HepG2 (cell line): ENCODE measurements around the gene CELSR2. TPM values are rescaled to one million over a fixed set of nuclear protein-coding genes. Genes with fewer than 3 reads are reported as not detected.

Experiments used
- BRD4 ChIP-seq: sonication (generic); formaldehyde crosslinking; IDR thresholded peaks from 2 replicates; pipeline ENCODE4 v1.4.0; 2020; ENCODE audit warnings: missing genetic modification reagents
- GABPA ChIP-seq, 2 experiments: IDR thresholded peaks; 2 replicates each; pipeline ENCODE4 v1.6.1; 2011 to 2016; ENCODE audit warnings: low read depth in 2 of 2, low read length in 1 of 2, missing biosample characterization in 1 of 2, missing genetic modification characterization in 1 of 2
- KDM1A ChIP-seq: IDR thresholded peaks from 2 replicates; pipeline ENCODE4 v1.6.1; 2016; ENCODE audit warnings: missing compliant biosample characterization
- LBX2 ChIP-seq: sonication (generic); formaldehyde crosslinking; IDR thresholded peaks from 2 replicates; pipeline ENCODE4 v1.5.0; 2020; ENCODE audit warnings: missing genetic modification reagents, mild to moderate bottlenecking, borderline replicate concordance
- MED1 ChIP-seq: sonication (generic); formaldehyde crosslinking; IDR thresholded peaks from 2 replicates; pipeline ENCODE4 v1.4.0; 2020; ENCODE audit warnings: missing genetic modification reagents
- MLX ChIP-seq: IDR thresholded peaks from 2 replicates; pipeline ENCODE4 v1.6.1; 2016
- NFKB2 ChIP-seq: sonication (generic); formaldehyde crosslinking; IDR thresholded peaks from 2 replicates; pipeline ENCODE4 v1.4.0; 2020; ENCODE audit warnings: missing genetic modification reagents, borderline replicate concordance
- RFX1 ChIP-seq: fragments of 450-650 bp; IDR thresholded peaks from 2 replicates; pipeline ENCODE4 v1.6.1; 2017
- YEATS4 ChIP-seq: sonication (generic); formaldehyde crosslinking; IDR thresholded peaks from 2 replicates; pipeline ENCODE4 v1.4.0; 2020; ENCODE audit warnings: missing genetic modification reagents, borderline replicate concordance
- ZBTB38 ChIP-seq: sonication (generic); formaldehyde crosslinking; IDR thresholded peaks from 2 replicates; pipeline ENCODE4 v1.5.1; 2020; ENCODE audit warnings: mild to moderate bottlenecking, missing genetic modification reagents
- ZBTB46 ChIP-seq: sonication (generic); formaldehyde crosslinking; IDR thresholded peaks from 2 replicates; pipeline ENCODE4 v1.4.0; 2020; ENCODE audit warnings: mild to moderate bottlenecking, missing genetic modification reagents, borderline replicate concordance
- ZFP62 ChIP-seq: sonication (generic); formaldehyde crosslinking; IDR thresholded peaks from 2 replicates; pipeline ENCODE4 v1.4.0; 2020; ENCODE audit warnings: missing genetic modification reagents
- ZNF142 ChIP-seq: sonication (generic); formaldehyde crosslinking; IDR thresholded peaks from 2 replicates; pipeline ENCODE4 v1.4.0; 2020; ENCODE audit warnings: missing genetic modification reagents
- ZNF280B ChIP-seq: sonication (generic); formaldehyde crosslinking; IDR thresholded peaks from 2 replicates; pipeline ENCODE4 v1.5.0; 2020; ENCODE audit warnings: missing genetic modification reagents, mild to moderate bottlenecking, borderline replicate concordance
- ZNF430 ChIP-seq: sonication (generic); formaldehyde crosslinking; IDR thresholded peaks from 2 replicates; pipeline ENCODE4 v1.9.0; 2021; ENCODE audit warnings: mild to moderate bottlenecking, missing genetic modification reagents
- ZNF576 ChIP-seq: sonication (generic); formaldehyde crosslinking; IDR thresholded peaks from 2 replicates; pipeline ENCODE4 v1.4.0; 2020; ENCODE audit warnings: mild to moderate bottlenecking, missing genetic modification reagents
- polyA plus RNA-seq, 8 experiments: library from polyadenylated mRNA; depleted of rRNA in 3 of 8; stranded (reverse) in 7 of 8; unstranded in 1 of 8; fragments of >200 nt; fragmentation: Illumina TruSeq in 4 of 8; extraction: Trizol in 4 of 8; gene quantifications; 2 replicates each; pipeline versions ENCODE4 v1.2.1 to v1.2.3, GENCODE V29; 2011 to 2016; ENCODE audit warnings: low read depth in 4 of 8, missing spikeins in 1 of 8, mixed read lengths in 1 of 8; ENCODE audit not compliant: insufficient read depth in 1 of 8
- total RNA-seq, 5 experiments: library from RNA; depleted of rRNA; stranded (reverse); fragments of >200 nt; fragmentation: Illumina TruSeq; extraction: Trizol; gene quantifications; 2 replicates each; pipeline ENCODE4 v1.2.3, GENCODE V29; 2016; ENCODE audit warnings: low read depth in 1 of 5

Gene CELSR2
- total and polyA plus RNA-seq, 2 of the 13 experiments (the other 11 are each of a cell fraction or from before 2014, with no cell fraction given): 4.0 to 6.6 TPM

GRCh38 chr1:109253803-109254620 lies 4.7 kb downstream of the CELSR2 start (continued):
- TF ChIP-seq ZNF142 (CRISPR knock-in tag) (peak; percentile 38; the same call in 1 of the 2 replicates), MLX (CRISPR knock-in tag) (no peak), MED1 (CRISPR knock-in tag) (peak; percentile 60), RFX1 (no peak), ZNF576 (CRISPR knock-in tag) (no peak), ZBTB38 (CRISPR knock-in tag) (no peak), ZNF430 (CRISPR knock-in tag) (peak; percentile 26; the same call in 1 of the 2 replicates), NFKB2 (CRISPR knock-in tag) (no peak), ZNF280B (CRISPR knock-in tag) (no peak), BRD4 (0 out of 2 replicates have a peak, but pooled peaks have one; percentile 49), KDM1A (CRISPR knock-in tag) (no peak), YEATS4 (CRISPR knock-in tag) (0 out of 2 replicates have a peak, but pooled peaks have one; percentile 33), ZBTB46 (no peak), ZFP62 (CRISPR knock-in tag) (no peak), LBX2 (CRISPR knock-in tag) (no peak), GABPA (IDR thresholded peaks at IDR 0.05; ENCODE audit: low read depth, low read length) (no peak), GABPA (CRISPR knock-in tag; IDR thresholded peaks at IDR 0.05; ENCODE audit: low read depth) (peak; percentile 66)
